GM21717 (cell line): ENCODE measurements around the gene ITGAV.

Source experiments
- ATAC-seq: cut with Tn5 transposase; IDR thresholded peaks from one replicate; pipeline ENCODE4 v1.9.1; 2021; ENCODE audit warnings: mild to moderate bottlenecking, moderate library complexity; ENCODE audit not compliant: unreplicated experiment

The ITGAV gene

GRCh38 chr2:186573531-186573930 is 16.3 kb upstream of the ITGAV start:
- no peak for ATAC-seq

- ATAC-seq = peak; percentile 78
Observed at GRCh38 chr2:186575302-186575701, 14.6 kb upstream of the ITGAV start.

DNA sequence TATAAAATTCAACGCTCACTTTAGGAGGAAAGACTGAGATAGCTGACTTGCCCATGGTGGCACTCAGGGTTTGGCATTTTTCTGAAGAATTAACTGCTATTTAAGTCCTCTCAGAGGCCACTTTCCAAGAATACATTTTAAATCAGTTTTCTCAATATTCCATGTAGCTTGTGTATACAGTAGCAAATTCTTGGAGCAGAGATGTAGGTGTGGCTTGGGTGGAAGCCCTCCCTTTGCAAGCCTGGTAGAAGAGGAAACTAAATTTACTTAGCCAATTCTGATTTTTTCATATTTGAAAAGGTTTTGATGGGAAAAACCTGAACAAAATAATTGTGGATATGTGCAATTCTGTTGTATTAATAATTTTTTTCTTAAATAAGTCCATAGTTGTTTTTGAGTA is 14.0 kb upstream of the ITGAV start:
- ATAC-seq = no peak

- no peak for ATAC-seq
Observed at GRCh38 chr2:186576614-186577013, 13.2 kb upstream of the ITGAV start.

- ATAC-seq = no peak
Observed at GRCh38 chr2:186582698-186583097, 7.2 kb upstream of the ITGAV start.

DNA sequence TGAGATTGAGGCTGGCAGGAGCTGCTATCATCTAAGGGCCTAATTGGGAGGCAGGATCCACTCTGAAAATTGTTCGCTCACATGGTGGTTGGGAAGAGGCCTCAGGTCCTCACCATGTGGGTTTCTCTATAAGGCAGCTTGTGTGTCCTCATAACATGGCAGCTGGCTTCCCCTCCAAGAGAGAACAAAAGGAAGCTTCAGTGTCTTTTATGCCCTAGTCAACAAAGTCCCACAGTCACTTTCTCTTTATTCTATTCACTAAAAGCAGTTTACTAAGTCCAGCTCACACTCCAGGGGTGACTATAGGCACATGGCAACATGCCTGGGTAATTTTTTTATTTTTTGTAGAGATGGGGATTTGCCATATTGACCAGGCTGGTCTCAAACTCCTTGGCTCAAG is 5.8 kb upstream of the ITGAV start:
- no peak for ATAC-seq

DNA sequence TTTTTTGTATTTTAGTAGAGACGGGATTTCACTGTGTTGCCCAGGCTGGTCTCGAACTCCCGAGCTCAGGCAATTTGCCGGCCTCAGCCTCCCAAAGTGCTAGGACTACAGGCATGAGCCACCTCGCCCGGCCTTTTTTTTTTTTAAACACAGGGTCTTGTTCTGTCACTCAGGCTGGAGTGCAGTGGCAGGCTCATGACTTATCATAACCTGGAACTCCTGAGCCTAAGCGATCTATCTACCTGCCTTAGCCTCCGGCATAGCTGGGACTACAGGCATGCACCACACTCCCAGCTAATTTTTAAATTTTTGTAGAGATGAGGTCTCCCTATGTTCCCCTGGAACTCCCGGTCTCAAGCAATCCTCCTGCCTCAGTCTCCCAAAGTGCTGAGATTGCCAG is 1.4 kb upstream of the ITGAV start:
- ATAC-seq = no peak

- peak; percentile 0 for ATAC-seq
Observed at GRCh38 chr2:186588940-186589611, 780 bp upstream of the ITGAV start.

DNA sequence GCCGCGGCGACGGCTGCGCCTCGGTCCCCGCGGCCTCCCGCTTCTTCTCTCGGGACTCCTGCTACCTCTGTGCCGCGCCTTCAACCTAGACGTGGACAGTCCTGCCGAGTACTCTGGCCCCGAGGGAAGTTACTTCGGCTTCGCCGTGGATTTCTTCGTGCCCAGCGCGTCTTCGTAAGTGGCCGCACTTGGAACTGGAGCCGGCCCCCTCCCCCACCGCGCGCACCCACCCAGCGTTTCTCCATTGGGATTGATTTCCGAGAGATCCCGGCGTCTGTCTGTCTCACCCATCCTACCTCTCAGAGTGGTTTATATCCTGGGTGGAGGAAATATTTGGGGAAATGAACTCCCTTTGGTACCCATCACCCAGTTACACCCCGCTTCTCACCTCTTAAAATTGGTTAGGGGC is 498 bp downstream of the ITGAV start:
- ATAC-seq = no peak

DNA sequence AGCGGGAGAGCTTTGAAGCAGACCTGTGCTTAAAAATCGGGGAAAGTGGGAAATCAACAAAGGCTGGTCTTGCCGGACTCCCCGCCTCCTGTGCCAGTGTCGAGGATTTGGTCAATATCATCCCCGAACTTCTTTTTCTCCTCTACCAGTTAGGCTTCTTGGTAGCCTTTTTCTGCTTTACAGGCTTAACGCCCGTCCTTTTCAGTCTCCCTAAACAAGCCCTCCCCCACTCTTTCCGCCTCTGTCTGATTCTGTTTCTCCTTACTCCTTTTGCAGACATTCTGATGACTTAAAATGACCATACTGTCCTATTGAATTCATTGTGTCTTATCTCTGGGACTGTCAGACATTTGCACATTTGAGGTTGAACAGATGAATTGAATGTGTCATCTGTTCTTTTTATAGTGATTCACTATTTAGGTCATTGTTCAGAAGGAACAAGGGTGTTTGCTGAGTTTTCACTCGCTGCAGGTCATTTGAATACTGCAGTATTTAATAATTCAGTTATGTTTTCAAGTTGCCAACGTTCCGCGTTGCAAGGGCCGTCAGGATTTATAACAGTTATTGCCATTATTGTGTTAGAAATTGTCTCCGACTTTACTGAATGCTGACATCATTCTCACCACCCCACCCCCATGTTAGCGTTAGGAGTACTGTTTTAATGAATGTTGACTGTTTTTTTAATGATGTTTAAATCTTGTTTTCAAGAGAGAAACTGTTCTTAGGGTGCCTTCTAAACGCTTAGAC is 1.1 kb downstream of the ITGAV start:
- peak; percentile 15 for ATAC-seq

GRCh38 chr2:186591506-186591890 is 1.6 kb downstream of the ITGAV start:
- ATAC-seq = no peak

GRCh38 chr2:186592137-186592875 is 2.5 kb downstream of the ITGAV start:
- no peak for ATAC-seq

- ATAC-seq = no peak
Observed at GRCh38 chr2:186593523-186593922, 3.7 kb downstream of the ITGAV start.

GRCh38 chr2:186594001-186594722 is 4.3 kb downstream of the ITGAV start:
- ATAC-seq = no peak

DNA sequence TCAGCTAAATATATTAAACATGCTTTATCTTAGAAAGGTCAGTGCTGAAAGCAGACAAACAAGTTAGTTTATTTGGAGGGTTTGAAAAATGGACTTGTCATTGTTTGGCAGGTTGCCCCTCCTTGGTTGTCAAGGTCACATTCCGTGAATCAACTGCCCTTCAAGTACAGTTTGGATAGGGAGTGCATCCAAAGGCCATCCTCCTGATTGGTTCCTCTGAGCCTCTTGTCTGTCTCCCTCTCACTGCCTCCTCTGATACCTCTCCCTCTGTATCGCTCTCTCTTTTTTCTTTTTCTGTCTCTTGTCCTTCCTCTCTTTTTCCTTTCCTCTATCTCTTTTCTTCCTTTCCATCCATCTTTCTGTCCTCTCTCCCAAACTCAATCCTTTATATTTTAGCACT is 5.4 kb downstream of the ITGAV start:
- ATAC-seq = no peak

DNA sequence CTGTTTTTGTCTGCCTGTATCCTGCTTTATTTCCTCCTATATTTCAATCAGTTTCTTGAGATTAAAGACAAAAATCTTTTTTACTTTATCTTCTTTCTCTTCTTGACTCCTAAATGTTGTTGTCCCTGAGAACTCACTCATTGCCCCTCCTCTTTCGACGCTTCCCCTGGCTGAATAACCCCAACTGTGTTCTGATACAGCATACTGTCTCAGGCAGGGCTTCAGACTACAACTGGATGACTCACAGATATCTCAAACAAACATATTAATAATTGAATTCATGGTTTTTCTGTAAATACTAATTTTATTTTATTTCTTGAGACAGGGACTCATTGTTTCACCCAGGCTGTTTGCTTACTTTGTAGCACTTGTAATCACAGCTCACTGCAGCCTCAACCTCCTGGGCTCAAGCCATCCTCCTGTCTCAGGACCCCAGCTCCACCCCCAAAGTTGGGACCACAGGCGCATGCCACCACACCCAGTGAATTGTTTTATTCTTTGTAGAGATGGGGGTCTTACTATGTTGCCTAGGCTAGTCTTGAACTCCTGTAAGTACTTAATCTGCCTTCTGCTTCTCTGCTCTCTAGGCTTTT is 9.4 kb downstream of the ITGAV start:
- no peak for ATAC-seq

- no peak for ATAC-seq
Observed at GRCh38 chr2:186603286-186603685, 13.4 kb downstream of the ITGAV start.

DNA sequence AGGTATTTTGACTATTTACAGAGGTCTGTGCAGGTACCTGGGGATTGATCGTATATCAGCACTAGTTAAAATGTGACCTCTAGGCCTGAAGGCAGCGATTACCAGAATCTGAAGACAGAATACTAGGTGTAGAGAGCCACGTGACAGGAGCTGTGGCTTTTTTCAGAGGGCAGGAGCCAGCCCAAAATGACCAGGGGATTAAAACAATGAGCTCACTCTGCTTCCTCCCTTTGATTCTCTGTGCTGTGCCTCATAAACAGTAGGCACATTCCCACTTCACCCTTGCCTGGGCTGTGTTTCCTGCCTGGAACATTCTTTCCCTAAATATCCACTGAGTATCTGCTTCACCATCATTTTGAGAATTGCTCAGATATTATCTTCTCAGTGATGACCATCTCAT is 15.2 kb downstream of the ITGAV start:
- no peak for ATAC-seq

DNA sequence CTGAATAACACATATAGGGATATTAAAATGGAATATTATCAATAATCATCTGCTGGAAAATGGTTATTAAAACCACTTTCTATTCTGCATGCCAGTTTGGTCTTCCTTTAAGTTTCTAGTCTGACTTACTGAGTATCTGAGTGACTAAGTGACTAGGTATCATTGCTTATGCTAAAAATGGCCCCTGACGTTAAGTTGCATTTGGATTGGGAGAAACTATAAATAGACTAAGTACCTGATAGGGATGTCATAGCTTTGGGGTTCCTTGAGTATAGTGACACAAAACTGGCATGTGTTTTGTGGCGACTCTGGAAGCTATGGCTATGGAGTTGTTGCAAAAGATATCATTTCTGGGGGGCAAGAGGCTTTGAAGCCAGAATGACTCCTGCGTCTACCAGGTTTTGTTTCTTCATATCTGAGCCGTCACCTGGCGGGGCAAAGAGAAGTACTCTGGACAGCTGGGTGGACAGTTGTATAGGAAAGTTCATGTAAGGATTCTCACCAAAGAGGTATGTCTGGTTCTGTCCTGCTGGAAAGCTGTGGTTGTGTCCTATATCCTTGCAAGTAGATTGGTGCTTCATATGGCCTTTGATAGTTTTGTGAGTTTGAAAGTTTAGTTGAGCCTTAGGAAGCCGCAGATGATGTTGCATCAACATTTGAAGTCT is 17.9 kb downstream of the ITGAV start:
- no peak for ATAC-seq

DNA sequence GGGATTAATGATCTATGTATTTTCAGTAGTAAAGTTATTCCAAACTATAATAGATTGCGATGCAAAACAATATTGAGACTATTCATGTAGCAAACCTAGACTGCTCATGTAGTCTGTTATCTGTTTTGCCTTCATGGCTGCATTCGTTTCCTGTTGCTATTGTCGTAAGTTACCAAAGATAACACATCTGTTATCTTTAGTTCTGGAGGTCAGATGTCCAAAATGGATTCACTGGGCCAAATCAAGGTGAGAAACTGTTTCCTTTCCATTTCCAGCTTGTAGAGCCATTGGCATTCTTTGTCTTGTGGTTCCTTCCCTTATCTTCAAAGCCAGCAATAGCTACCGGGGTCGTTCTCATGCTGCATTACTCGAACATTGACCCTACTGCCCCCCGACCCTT is 20.9 kb downstream of the ITGAV start:
- ATAC-seq = no peak
